Erythroblast (primary cell): ENCODE measurements around the gene TTC39C.
"Not testable (repeated sequence)": the region's sequence is repeated elsewhere in the genome, so short reads cannot be mapped to it uniquely, and the experiment has no call there.

Source experiments
- GATA1 ChIP-seq: IDR thresholded peaks from 2 replicates; pipeline ENCODE4 v1.6.1; 2011; ENCODE audit warnings: low read depth, mild to moderate bottlenecking, control low read depth, low read length, moderate library complexity
- POLR2A ChIP-seq: IDR thresholded peaks from 2 replicates; pipeline ENCODE4 v1.6.1; 2011; ENCODE audit warnings: mild to moderate bottlenecking, low read length

- not testable (repeated sequence) for TF ChIP-seq POLR2A, GATA1
Observed at GRCh38 chr18:24074757-24075156, 60.2 kb downstream of the TTC39C start.
